Measurements from ENCODE around the gene VEGFB. TPM values are rescaled to one million over a fixed set of nuclear protein-coding genes. Genes with fewer than 3 reads are reported as not detected.

Gene VEGFB
- polyA plus RNA-seq, 2 of the 4 experiments (the other 2 are of a cell fraction) = 6.8 to 26.5 TPM

GRCh38 chr11:64237484-64237951 lies 3.1 kb downstream of the VEGFB start:
- no peak for TF ChIP-seq TP53 (CRISPR knock-in tag; IDR thresholded peaks at IDR 0.05)
- TF ChIP-seq TFCP2L1 (CRISPR knock-in tag; IDR thresholded peaks at IDR 0.05) = no peak
- TF ChIP-seq ZC3H11A (IDR thresholded peaks at IDR 0.05) = no peak
- no peak for TF ChIP-seq E2F6 (IDR thresholded peaks at IDR 0.05; ENCODE audit: borderline replicate concordance, low read depth)
- no peak for TF ChIP-seq CTCF (IDR thresholded peaks at IDR 0.05)
- no peak for TF ChIP-seq MYC (IDR thresholded peaks at IDR 0.05; ENCODE audit: borderline replicate concordance, low read length)
- no peak for TF ChIP-seq HOXB5 (CRISPR knock-in tag; IDR thresholded peaks at IDR 0.05)
- TF ChIP-seq POLR2A (IDR thresholded peaks at IDR 0.05; ENCODE audit: low read length) = no peak
- TF ChIP-seq RCOR1 (IDR thresholded peaks at IDR 0.05; ENCODE audit: low read depth, low read length) = no peak
- TF ChIP-seq SREBF2 (IDR thresholded peaks at IDR 0.05) = no peak
- TF ChIP-seq FOSB (CRISPR knock-in tag; IDR thresholded peaks at IDR 0.05) = no peak
- TF ChIP-seq RNF2 (IDR thresholded peaks at IDR 0.05; ENCODE audit: borderline replicate concordance, low read depth) = no peak
- TF ChIP-seq PBX3 (IDR thresholded peaks at IDR 0.05) = no peak
- no peak for TF ChIP-seq REST (IDR thresholded peaks at IDR 0.05)
- POLR2A ChIA-PET = no interaction called here
- Histone ChIP-seq H3K9me3 (no peaks in the 10 kb centered on the region), H3K4me2 (no peak overlapping the region), H3K4me3 (no peak overlapping the region), H3K27ac (no peak overlapping the region), H3K4me1 (peaks cover 28% of the 10 kb centered on the region)
- CTCF ChIA-PET = interaction anchor here (1.5 to 3.0 kb wide), 5 partner anchors 11 to 67 kb away, joined by 3 to 16 read pairs (median 12); partner anchors contain the start of genes NUDT22, PLCB3, STIP1 and TRPT1
- WGBS (ENCODE audit: missing lambda C conversion rate) = 100% methylated on average over 1 of the region's 12 CpGs
- no peak for FAIRE-seq
- no peak for ATAC-seq
- DNase-seq (ENCODE audit: low read depth in 1 of 2, low spot score in 1 of 2) = no peak

- peaks cover 32% of the 10 kb centered on the region for H3K4me1 ChIP-seq
- ChIA-PET CTCF (interaction anchor here (1.7 to 3.0 kb wide), 3 partner anchors 11 to 67 kb away, joined by 6 to 14 read pairs (median 12); partner anchors contain the start of genes NUDT22, PLCB3 and TRPT1), POLR2A (interaction anchor here (0.8 to 1.5 kb wide), 2 partner anchors 9 to 12 kb away, joined by 3 to 4 read pairs; partner anchors contain the start of genes NUDT22 and TRPT1)
- no peaks in the 10 kb centered on the region for H3K9me3 ChIP-seq
- DNase-seq (ENCODE audit: low read depth in 1 of 2, low spot score in 1 of 2) (no peak), ATAC-seq (no peak), FAIRE-seq (no peak)
- H3K4me2 ChIP-seq = no peak overlapping the region
- 95% methylated on average over 8 of the region's 9 CpGs for WGBS (ENCODE audit: missing lambda C conversion rate)
- H3K27ac ChIP-seq = no peak overlapping the region
- no peak overlapping the region for H3K4me3 ChIP-seq
- TF ChIP-seq HDAC2 (IDR thresholded peaks at IDR 0.05) (no peak), USF2 (IDR thresholded peaks at IDR 0.05) (no peak), JUN (IDR thresholded peaks at IDR 0.05) (no peak), MAX (IDR thresholded peaks at IDR 0.05) (no peak), CTCF (IDR thresholded peaks at IDR 0.05) (no peak), NFE2L2 (conservative IDR thresholded peaks at IDR 0.05; ENCODE audit: low read length) (no peak), PHF8 (IDR thresholded peaks at IDR 0.05; ENCODE audit: borderline replicate concordance, low read depth) (no peak), PBX3 (IDR thresholded peaks at IDR 0.05) (no peak), REST (IDR thresholded peaks at IDR 0.05) (no peak)
These were observed 3.7 kb downstream of the VEGFB start for GRCh38 chr11:64238076-64238475.

Data from A549 (cell line).